HG02571 (cell line): Measurements from ENCODE around the gene CACNA1C.

Experiments used
- ATAC-seq: cut with Tn5 transposase; IDR thresholded peaks from one replicate; pipeline ENCODE4 v1.9.1; 2021; ENCODE audit warnings: mild to moderate bottlenecking, moderate library complexity; ENCODE audit not compliant: unreplicated experiment

CACNA1C gene

DNA sequence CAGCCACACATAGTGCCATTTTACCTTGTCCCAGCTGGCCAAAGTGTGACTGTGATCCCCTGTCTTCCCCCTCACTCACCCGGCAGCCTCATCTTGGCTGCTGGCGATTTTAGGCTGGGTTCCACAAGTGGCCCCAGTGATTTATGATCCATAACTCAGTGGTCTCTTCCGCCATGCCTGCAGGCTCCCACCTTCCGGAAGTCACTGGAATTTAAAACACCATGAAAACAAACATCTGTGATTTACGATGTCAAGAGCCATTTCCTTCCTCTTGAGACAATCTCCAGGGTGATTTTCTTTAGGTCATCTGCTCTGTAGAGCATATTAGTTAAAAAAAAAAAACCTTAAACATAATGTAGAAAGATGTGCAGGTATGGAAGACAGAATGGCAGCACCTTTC, 282.3 kb downstream of the CACNA1C start:
- ATAC-seq: no peak

DNA sequence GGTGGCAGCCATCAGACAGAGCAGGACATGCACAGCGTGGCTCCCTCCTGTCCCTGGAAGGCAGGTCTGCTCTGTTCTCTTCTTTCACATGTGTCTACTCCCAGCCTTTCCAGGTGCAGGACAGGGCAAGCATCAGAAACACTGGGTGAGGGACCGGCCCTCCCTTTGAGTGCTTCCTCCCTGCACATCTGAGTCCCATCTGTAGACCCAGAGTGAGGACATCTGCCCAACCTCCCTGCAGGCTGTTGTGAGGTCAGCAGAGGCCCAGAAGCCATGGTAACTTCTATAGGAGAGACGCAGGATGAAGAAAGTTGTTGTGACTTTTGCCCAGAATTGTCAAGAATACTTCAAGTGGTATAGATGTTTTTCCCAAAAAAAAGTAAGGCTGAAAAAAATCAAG, 282.7 kb downstream of the CACNA1C start:
- ATAC-seq: no peak

DNA sequence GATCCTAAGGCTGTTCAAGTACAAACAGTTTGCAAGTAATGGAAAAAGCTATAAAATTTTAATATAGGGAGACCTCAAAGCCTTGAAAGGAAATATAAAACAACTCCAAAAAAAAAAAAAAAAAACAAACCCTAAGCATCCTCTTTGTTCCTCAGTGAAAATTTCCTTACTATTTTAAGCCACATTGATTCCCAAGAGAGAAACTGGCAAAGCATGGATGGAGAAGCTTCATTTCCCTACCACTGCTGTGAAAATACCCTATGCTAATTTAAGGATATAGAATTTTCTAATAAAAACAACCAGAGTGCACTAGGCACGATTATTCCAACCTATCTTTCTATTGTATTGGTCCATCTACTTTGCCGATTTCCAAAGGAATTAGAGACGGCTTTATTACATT, 283.1 kb downstream of the CACNA1C start:
- no peak for ATAC-seq

DNA sequence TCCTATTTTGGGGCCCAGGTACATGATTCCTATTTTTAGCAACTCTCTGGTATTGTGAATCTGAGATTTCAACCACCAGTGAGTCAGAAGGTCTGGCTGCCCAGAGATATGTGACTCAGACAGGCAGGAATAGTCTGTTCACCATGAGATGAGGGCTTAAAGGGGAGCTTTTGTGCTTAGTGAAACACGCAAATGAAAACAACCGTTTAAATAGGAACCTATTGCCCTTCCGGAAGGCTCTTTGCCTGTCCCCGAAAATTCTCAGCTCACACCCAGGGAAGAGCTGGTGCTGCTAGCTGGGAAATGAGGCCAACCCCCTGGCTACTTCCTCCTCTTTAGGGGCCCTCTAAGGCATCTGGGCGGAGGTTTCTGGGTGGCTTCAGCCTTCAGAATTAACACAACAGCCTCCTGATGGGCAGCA, 283.6 kb downstream of the CACNA1C start:
- peak; percentile 89 for ATAC-seq

DNA sequence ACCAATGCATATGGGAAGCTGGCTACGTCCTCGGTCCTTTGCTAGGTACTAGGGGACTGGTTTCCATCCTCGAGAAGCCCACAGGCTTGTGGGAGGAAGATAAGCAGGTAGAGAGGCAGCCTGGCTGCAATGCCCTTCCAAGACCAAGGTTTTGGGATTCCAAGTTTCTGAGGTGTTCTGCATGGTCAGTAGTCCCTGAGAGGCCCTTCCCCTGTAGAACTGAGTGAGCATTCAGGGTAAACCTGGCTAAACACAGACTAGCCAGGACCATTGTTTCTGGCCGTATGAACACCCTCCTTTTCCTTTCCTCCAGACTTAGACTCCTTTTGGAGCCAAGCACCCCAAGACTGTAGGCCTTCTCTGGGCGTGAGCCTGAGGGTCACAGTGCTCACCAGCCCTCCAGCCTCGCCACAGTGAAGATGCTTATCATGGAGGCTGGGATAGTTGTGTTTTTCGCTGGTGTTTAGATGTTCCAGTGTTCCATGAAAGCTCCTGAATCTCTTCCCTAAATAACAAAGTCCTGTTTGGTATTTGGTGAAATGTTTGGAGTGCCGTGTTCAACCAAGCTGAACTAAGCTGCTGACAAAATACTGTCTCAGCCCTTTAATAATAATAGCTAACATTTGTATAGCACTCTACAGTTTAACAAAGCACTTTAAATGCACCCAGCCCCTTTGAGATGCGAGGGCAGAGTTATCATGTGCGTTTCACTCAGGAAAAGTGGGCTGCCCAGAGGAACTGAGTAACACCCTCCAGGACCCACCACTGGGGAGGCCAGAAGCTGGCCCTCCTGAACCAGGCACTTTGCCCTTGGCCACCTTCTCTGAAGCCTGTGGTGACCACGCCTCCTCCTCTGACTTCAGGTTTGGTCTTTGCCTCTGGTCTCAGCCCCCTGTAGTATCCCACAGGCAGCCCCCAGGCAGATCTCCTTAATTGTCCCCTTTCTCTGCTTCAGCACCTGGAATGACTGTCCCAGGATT, 284.5 kb downstream of the CACNA1C start:
- ATAC-seq: no peak

DNA sequence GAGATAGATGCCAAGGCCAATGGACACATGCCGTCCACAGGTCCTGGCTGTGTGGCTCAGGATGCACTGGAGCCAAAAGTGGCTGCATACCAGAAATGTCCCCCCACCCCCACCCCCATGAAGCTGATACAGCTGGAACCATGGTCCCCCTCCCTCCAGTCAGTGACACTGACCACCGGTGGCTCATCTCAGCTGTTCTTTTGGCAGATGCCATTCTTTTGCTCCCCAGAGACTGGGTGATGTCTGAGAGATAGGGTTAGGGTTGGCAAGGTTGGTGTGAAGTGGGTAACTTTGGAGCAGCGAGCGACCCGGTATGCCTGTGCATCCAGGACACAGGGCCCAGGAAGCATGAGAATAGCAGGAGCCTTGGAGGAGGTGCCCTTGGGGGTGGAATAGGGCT, 285.6 kb downstream of the CACNA1C start:
- no peak for ATAC-seq

DNA sequence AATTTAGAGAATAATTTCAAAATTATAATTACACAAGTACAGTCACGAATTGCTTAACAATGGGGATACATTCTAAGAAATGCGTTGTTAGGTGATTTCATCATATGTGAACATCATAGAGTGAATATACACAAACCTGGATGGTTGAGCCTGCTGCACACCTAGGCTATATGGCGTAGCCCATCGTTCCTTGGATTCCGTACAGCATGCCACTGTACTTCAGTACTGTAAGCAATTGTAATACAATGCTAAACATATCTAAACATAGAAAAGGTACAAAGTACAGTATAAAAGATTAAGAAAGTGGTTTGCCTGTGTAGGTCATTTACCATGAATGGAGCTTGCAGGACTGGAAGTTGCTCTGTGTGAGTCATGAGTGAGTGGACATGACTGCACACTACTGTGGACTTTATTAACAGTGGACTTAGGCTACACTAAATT, 286.2 kb downstream of the CACNA1C start:
- ATAC-seq: no peak

DNA sequence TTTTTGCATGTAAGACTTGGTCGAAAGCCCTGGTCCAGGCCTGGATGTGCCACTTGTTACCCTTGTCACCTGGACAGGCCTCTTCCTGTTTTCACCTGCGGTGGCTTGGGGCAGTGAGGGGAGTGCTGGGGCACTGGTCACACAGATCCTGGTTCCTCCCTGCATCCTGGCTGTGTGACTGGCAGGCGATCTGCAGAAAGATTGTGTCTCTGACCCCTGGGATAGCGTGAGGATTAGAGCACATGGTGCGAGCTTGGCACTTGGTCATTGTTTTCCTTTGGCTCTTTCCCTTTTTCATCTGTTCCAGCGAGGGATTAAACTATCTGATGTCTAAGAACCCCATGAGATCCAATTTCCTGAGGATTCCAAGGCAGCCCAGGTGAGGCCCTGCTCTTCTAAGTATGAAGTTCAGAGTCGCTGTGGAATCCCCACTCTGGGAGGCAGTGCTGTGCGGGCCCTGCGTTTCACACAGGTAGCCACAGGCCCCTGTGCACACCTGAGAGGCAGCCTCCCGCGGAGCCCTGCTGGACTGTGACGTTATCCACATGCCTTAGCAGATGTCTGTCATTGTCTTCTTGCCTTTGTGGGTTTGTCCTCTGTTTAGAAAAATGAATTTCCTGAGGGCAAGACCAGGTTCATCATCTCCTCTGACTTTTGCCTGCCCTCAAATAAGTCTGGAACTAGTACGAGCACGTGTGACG, 288.4 kb downstream of the CACNA1C start:
- ATAC-seq: no peak

DNA sequence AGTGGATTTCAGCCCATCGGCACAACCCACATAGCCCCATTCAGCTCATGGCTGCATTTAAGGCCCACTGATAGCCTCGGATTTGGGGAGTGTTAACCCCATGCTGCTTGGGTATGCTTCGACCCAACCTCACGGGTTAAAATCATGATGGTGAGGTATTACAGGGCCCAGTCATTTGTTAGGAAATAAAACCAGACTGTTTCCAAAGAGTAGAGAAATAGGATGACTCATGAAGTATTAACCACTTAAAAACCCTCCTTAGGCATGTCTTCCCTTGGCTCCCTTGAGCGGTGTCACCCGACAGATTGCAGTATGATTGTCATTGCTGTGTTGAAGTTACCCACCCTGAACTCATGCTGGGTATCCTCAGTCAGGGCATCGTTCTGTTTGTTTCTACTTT, 289.1 kb downstream of the CACNA1C start:
- no peak for ATAC-seq

DNA sequence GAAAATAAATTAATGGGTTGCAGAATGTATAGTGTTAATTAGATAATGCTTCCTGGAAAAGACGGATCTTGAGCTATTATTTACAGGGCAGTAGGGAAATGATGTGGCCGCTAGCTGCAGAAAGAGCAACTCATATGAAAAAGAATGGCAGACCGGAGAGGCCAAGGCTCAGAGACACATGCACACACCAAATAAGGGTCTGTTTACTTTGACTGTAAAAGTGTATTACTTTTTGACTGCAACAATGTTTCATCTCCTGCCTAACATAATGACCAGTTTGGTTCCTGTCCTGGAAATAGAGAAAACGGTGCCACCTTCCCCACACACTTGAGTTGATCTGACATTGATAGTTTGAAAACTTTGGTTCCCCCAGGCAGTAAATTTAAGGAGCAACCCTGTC, 290.9 kb downstream of the CACNA1C start:
- no peak for ATAC-seq

DNA sequence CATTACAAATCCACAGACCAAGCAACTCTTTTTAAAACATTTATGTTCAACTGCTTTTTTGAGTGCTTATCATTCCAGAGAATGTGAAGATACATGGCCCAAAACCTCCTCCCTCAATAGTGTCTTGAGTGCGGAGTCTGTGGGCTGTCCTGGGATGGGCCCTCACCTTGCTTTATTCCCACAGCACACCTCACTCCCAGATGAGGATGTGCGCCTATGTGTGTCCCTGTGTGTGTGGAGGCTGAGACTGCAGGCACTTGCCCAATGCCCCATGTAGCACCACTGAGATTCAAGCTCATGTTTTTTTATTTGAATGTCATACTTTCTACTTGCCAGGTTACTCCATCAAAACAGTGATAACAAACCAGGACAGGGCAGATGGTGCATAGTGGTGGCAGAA, 291.7 kb downstream of the CACNA1C start:
- no peak for ATAC-seq

DNA sequence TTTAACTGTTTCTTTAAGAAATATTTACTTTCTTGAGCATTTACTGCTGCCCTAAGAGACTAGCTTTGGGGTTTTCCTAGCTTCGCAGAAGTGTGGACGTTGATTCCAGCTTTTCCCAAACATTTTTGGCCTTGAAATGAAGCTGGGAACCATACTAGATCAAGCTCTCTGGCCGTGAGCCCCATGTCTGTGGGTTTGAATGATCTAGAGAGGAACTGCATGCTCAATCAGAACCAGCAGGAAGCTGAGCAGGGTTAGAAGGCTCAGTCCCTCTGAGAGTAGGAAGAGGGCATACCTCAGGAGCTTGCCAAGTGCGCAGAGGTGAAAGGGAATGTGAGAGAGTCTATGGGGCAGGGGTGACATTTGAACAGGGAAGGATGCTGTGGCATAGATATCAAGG, 292.1 kb downstream of the CACNA1C start:
- ATAC-seq: no peak

DNA sequence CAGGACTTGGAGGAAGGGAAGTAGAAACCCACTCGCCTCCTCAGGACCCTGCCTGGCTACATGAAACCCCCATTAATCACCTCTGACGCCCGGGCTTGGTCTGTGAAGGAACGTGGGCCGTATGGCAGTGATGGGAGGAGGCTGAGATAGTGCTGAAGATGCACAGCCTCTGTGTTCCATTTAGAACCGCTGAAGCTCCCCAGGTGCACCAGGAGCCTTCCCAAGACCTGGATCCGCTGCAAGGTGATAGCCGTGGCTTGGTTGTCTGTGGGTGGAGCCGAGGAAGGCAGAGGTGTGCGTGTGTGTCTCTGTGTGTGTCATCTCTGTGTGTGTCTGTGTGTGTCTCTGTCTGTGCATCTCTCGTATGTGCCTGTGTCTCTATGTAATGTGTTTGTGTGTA, 293.1 kb downstream of the CACNA1C start:
- no peak for ATAC-seq

DNA sequence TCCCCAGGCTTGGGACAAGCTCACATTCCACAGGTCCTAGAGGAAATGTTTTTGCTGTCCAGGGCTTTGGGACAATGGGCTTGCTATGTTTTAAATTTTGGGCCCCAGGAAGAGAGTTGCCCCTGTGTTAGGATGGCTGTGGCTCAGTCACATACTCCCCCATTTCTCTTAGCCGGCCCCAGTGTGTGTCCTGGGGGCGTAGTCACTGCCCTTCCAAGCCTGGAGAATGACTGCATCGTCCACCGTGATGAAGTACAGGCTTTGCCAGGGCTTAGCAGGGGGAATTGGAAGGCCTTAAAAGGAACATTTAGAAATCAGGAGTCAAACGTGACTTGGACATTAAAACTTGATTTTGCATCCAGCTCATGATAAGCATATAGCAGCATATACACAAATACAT, 293.6 kb downstream of the CACNA1C start:
- ATAC-seq: no peak

DNA sequence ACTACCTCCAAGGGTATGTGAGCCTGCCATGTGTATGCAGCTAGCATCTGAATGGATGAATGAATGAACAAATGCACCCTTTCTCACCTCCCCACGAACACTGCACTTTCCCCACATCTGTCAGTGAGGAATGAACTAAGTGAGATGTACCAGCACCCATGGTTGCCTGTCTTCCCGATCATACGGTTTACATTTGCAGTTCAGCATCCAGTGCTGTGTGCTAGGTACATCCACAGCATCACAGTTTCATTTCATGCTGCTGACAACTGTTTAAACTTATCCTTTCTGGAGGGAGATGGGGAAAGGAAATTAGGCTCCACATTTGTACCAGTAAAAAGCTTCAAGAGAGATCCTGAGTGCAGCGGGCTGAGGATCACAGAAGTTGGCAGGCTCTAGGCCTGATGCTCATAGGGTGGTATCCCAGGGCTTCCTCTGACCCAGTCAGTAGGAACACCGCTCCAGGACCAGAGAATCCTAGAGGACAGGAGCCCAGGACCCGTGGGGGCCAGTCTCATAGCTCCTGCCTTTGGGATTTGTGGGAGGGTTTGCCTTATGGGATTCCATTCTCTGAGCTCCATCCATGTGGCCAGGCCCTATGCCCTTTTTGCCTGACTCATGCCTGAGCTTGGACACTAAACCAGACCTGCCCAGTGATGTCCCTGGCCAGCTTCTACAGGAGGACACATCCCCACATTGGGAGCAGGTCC, 294.5 kb downstream of the CACNA1C start:
- no peak for ATAC-seq

DNA sequence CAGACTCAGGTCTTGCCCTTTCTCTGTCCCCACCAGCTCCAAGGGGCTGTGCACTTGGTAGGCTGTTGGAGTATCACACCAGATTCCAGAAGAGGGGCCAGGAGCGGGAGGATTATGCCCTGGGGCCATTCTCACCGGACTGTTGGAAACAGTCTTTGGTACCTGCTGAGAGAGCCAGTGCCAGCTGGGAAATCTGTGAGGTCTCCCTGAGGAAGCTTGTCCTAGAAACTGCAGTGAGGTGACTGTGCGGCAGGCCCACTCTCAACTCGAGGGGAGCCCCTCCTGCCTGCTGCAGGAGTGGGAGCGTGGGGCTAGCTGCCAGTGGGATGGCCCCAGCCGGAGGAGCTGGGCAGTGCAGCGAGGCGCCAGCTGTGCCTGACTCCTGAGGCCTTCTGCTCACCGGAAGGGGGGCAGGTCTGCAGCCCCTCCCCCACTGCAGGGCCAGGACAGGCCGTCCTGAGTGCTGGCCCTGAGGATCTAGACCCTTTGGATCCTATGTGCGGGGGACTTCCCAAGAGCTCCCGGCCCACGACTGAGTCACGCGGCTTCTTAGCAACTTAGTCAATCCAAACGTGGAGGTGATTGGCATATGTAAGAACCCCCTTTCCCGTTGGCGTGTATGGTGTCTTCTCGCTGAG, 295.2 kb downstream of the CACNA1C start:
- no peak for ATAC-seq

DNA sequence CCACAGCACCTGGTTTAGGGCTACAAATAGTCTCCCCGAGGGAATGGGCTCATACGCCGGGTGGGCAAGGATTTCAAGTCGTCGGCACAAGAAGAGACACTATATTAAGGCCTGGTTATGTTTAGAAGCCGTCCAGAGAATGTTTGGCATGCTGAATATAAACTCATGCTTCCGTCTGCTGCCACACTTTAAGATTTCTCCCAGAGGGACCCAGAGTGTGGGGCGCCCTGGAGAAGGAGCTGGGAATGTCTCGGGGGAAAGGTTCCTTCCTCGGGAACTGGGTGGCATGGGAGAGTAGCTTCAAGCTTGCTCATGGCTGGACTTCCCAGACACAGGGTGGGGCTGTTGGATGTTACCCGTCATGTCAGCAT, 295.7 kb downstream of the CACNA1C start:
- ATAC-seq: no peak

DNA sequence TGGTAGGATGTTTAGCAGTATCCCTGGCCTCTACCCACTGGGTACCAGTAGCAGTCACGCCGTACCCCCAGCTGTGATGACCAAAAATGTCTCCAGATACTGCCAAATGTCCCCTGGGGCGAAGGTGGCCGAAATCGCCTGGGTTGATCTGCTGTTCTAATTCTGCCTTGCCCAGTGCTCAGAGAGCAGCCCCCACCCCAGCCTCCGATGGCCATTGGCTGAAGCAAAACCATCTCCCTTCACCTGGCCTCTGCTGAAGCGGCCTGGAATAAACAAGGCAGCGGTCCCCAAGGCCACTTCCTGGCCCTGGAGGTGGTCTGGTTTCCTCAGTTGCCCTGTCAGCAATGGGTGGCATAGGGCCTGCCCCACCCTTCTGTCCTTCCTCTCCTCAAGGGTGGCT, 298.4 kb downstream of the CACNA1C start:
- no peak for ATAC-seq

DNA sequence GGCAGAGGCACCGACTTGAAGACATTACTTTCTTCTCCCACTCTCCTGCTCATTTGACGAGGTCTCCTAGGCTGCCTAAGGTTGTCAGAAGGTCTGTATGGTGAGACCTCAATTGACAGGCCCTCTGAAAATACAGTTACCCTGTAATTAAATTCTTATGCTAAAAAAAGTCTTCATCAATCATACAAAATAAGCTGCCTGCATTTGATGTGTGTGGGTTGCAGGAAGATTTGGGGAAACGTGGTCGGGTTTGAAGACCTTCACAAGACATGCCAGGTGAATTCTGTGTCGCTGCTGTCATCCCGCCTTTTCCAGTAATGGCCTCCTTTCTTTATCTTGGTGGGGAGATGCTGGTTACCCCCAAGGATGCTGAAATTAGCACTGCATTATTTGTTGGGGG, 299.4 kb downstream of the CACNA1C start:
- no peak for ATAC-seq

DNA sequence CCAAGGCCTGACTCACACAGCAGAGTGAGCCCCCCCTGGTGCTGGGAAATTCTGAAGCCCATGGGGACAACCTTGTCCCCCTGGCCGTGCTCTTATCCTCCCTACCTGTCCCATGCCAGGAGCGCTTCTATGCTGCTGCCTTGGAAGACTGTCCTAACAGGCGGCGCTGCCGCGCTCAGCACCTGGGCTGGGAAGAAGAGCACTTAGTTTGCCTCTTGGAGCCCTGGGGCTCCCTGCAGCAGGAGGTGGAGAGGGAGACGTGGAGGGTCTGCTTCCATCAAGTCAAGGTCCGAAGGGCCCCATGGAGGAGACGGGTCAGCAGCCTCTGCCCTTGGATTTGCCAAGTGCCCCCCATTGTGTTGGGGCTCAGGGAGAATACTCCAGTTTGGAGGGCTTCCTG, 300.5 kb downstream of the CACNA1C start:
- ATAC-seq: no peak

DNA sequence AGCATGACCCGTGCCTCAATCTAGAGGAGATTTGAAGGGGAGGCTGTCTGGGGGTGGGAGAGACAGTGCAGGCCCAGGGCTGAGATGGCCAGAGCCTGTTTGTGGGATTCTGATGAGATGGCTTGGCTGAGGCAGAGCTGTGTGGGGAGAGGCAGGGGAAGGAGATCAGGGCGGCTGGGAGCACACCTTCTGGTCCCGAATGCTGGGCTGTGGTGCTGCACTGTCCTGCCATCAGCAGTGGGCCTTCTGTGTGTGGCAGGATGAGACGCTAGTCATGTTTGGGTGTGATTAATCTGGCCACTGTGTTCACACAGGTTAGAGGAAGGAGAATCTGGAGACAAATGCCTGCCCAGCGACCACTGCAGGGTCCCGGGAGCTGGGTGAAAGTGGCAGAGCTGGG, 300.9 kb downstream of the CACNA1C start:
- ATAC-seq: no peak
